K562 (cell line): ENCODE measurements around the gene NUDT15. TPM values are rescaled to one million over a fixed set of nuclear protein-coding genes. Genes with fewer than 3 reads are reported as not detected.

Source experiments
- DMBX1 ChIP-seq: fragments of 250-450 bp; sonication (Bioruptor Pico); IDR thresholded peaks from 2 replicates; pipeline ENCODE4 v1.8.0; 2022; ENCODE audit warnings: inconsistent platforms, mild to moderate bottlenecking, moderate library complexity, borderline replicate concordance
- HEY1 ChIP-seq: fragments of 250-450 bp; sonication (Bioruptor Pico); IDR thresholded peaks from 2 replicates; pipeline ENCODE4 v1.5.0; 2020; ENCODE audit warnings: mild to moderate bottlenecking, moderate library complexity, borderline replicate concordance
- ILK ChIP-seq: fragments of 450-650 bp; IDR thresholded peaks from 2 replicates; pipeline ENCODE4 v1.6.1; 2016; ENCODE audit warnings: missing genetic modification characterization, low read depth, mild to moderate bottlenecking, missing compliant biosample characterization, moderate library complexity, borderline replicate concordance
- NEUROD1 ChIP-seq: fragments of 150-350 bp; IDR thresholded peaks from 2 replicates; pipeline ENCODE4 v1.6.1; 2014; ENCODE audit warnings: borderline replicate concordance, low read length, low read depth; ENCODE audit not compliant: partially characterized antibody
- NFIX ChIP-seq: fragments of 250-450 bp; sonication (Bioruptor Pico); IDR thresholded peaks from 2 replicates; pipeline ENCODE4 v1.4.0; 2020; ENCODE audit warnings: low read depth, mild to moderate bottlenecking, moderate library complexity
- OTX1 ChIP-seq: fragments of 450-650 bp; formaldehyde crosslinking; IDR thresholded peaks from 2 replicates; pipeline ENCODE4 v1.4.0; 2022; ENCODE audit warnings: mild to moderate bottlenecking
- PHTF2 ChIP-seq: fragments of 250-450 bp; sonication (Bioruptor Pico); IDR thresholded peaks from 2 replicates; pipeline ENCODE4 v1.5.0; 2021; ENCODE audit warnings: mild to moderate bottlenecking
- RCOR1 ChIP-seq, 2 experiments: IDR thresholded peaks; 2 replicates each; pipeline ENCODE4 v1.6.1; 2012; ENCODE audit warnings: low read depth in 2 of 2, low read length in 2 of 2, borderline replicate concordance in 1 of 2, improper control_type of control experiment in 1 of 2
- SOX6 ChIP-seq: fragments of 450-650 bp; IDR thresholded peaks from 2 replicates; pipeline ENCODE4 v1.6.1; 2014; ENCODE audit warnings: mild to moderate bottlenecking
- YY1 ChIP-seq, 3 experiments: IDR thresholded peaks; 2 replicates each; pipeline ENCODE4 v1.6.1; 2011; ENCODE audit warnings: low read length in 2 of 3, mild to moderate bottlenecking in 2 of 3, moderate library complexity in 2 of 3, borderline replicate concordance in 1 of 3, control low read depth in 1 of 3, low read depth in 1 of 3; ENCODE audit not compliant: insufficient read depth in 3 of 3, insufficient replicate concordance in 2 of 3, control insufficient read depth in 1 of 3, insufficient read length in 1 of 3; ENCODE audit errors: extremely low read depth in 1 of 3
- ZBTB8A ChIP-seq: fragments of 450-650 bp; IDR thresholded peaks from 2 replicates; pipeline ENCODE4 v1.6.1; 2018; ENCODE audit warnings: mild to moderate bottlenecking, moderate library complexity; ENCODE audit not compliant: partially characterized antibody
- ZC3H11A ChIP-seq: IDR thresholded peaks from 2 replicates; pipeline ENCODE4 v1.6.1; 2012; ENCODE audit warnings: low read depth, low read length, improper control_type of control experiment
- ZNF586 ChIP-seq: fragments of 450-650 bp; formaldehyde crosslinking; conservative IDR thresholded peaks from 2 replicates; pipeline ENCODE4 v1.4.0; 2020; ENCODE audit warnings: mild to moderate bottlenecking, moderate library complexity
- polyA plus RNA-seq, 8 experiments: library from polyadenylated mRNA; depleted of rRNA in 4 of 8; stranded (reverse) in 5 of 8; unstranded in 3 of 8; fragments of >200 nt; fragmentation: Nextera tagmentation in 2 of 8; fragmentation: Illumina TruSeq in 1 of 8; extraction: Ambion mirVana in 2 of 8; extraction: Trizol in 1 of 8; gene quantifications; 2 replicates each; pipeline versions ENCODE4 v1.2.1 to v1.2.3, GENCODE V29; 2011 to 2014; ENCODE audit warnings: inconsistent platforms in 1 of 8, missing spikeins in 1 of 8
- total RNA-seq, 7 experiments: library from RNA; depleted of rRNA in 6 of 7; stranded (reverse); fragments of >200 nt in 6 of 7; fragmentation: Illumina TruSeq in 2 of 7; extraction: Trizol in 2 of 7; gene quantifications; 2 replicates each; pipeline versions ENCODE4 v1.2.1 to v1.2.3, GENCODE V29; 2011 to 2021; ENCODE audit warnings: low replicate concordance in 1 of 7
- TF ChIP-seq, protein P1 (sequence below): fragments of 450-650 bp; IDR thresholded peaks from 2 replicates; pipeline ENCODE4 v1.6.1; 2017; ENCODE audit warnings: antibody characterized with exemption
- TF ChIP-seq, protein P2 (sequence below): sonication (generic); formaldehyde crosslinking; IDR thresholded peaks from 2 replicates; pipeline ENCODE4 v1.8.0; 2022; ENCODE audit warnings: mild to moderate bottlenecking, missing genetic modification reagents
- TF ChIP-seq, protein P3 (sequence below), 2 experiments: fragments of 450-650 bp; IDR thresholded peaks; 2 replicates each; pipeline ENCODE4 v1.6.1; 2016
- TF ChIP-seq, protein P4 (sequence below): sonication (generic); formaldehyde crosslinking; IDR thresholded peaks from 2 replicates; pipeline ENCODE4 v1.9.0; 2022; ENCODE audit warnings: mild to moderate bottlenecking, missing genetic modification reagents

The NUDT15 gene
- total and polyA plus RNA-seq, 9 of the 15 experiments (the other 6 are each of a cell fraction or from before 2014, with no cell fraction given) = 14.2 to 26.9 (median 21.6) TPM

DNA sequence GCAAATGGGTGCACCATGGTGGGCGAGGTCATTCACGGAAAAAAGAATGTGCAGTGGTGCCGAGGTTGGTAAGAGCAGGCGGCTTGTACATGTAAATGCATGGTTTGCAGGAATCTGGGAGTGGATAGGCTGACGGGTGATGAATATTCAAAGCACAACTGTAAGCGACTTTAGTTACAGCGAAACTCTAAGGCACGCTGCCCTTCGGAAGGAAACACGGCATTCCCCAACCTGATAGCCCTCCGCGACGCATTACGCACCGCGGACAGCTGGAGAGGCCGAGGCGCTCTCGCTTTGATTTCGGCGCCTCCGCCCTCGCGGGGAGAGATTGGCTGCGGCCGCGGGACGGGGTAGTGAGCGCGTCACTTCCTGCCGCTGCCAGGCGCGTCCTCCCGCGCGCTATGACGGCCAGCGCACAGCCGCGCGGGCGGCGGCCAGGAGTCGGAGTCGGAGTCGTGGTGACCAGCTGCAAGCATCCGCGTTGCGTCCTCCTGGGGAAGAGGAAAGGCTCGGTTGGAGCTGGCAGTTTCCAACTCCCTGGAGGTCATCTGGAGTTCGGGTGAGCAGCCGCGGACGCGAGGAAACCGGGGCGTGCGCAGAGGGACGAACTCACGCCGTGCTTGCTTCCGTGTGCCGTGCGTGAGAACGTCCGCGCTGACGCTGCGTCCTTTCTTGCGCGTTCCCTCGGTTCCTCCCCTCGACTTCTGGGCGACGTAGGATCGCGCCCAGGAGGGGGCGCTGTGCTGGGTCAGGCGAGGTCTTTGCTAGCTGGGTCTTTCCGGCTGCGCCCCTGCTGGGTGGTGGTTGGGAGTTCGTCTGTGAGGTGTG, at the start of gene NUDT15 (continued):
- TF ChIP-seq ZC3H11A (no peak), NFIX (no peak), ILK (tag) (no peak), RCOR1 (IDR thresholded peaks at IDR 0.05; ENCODE audit: borderline replicate concordance in 1 of 2, low read depth in 2 of 2, low read length in 2 of 2) (peak; percentile 46 to 79; a peak in 3 of 4 replicates), PHTF2 (CRISPR knock-in tag) (no peak), DMBX1 (CRISPR knock-in tag) (no peak), NEUROD1 (peak; percentile 59), SOX6 (no peak), ZBTB8A (no peak), YY1 (IDR thresholded peaks at IDR 0.05; ENCODE audit: borderline replicate concordance in 1 of 3, control insufficient read depth in 1 of 3, extremely low read depth in 1 of 3, insufficient read depth in 3 of 3, insufficient read length in 1 of 3, insufficient replicate concordance in 2 of 3, low read depth in 1 of 3, low read length in 2 of 3) (peak in 2 of 3 experiments; percentile 43 to 73), ZNF586 (CRISPR knock-in tag) (no peak), OTX1 (CRISPR knock-in tag) (no peak), HEY1 (CRISPR knock-in tag) (no peak)
- TF ChIP-seq, protein P1, sequence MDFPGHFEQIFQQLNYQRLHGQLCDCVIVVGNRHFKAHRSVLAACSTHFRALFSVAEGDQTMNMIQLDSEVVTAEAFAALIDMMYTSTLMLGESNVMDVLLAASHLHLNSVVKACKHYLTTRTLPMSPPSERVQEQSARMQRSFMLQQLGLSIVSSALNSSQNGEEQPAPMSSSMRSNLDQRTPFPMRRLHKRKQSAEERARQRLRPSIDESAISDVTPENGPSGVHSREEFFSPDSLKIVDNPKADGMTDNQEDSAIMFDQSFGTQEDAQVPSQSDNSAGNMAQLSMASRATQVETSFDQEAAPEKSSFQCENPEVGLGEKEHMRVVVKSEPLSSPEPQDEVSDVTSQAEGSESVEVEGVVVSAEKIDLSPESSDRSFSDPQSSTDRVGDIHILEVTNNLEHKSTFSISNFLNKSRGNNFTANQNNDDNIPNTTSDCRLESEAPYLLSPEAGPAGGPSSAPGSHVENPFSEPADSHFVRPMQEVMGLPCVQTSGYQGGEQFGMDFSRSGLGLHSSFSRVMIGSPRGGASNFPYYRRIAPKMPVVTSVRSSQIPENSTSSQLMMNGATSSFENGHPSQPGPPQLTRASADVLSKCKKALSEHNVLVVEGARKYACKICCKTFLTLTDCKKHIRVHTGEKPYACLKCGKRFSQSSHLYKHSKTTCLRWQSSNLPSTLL = no peak
- TF ChIP-seq, protein P2, sequence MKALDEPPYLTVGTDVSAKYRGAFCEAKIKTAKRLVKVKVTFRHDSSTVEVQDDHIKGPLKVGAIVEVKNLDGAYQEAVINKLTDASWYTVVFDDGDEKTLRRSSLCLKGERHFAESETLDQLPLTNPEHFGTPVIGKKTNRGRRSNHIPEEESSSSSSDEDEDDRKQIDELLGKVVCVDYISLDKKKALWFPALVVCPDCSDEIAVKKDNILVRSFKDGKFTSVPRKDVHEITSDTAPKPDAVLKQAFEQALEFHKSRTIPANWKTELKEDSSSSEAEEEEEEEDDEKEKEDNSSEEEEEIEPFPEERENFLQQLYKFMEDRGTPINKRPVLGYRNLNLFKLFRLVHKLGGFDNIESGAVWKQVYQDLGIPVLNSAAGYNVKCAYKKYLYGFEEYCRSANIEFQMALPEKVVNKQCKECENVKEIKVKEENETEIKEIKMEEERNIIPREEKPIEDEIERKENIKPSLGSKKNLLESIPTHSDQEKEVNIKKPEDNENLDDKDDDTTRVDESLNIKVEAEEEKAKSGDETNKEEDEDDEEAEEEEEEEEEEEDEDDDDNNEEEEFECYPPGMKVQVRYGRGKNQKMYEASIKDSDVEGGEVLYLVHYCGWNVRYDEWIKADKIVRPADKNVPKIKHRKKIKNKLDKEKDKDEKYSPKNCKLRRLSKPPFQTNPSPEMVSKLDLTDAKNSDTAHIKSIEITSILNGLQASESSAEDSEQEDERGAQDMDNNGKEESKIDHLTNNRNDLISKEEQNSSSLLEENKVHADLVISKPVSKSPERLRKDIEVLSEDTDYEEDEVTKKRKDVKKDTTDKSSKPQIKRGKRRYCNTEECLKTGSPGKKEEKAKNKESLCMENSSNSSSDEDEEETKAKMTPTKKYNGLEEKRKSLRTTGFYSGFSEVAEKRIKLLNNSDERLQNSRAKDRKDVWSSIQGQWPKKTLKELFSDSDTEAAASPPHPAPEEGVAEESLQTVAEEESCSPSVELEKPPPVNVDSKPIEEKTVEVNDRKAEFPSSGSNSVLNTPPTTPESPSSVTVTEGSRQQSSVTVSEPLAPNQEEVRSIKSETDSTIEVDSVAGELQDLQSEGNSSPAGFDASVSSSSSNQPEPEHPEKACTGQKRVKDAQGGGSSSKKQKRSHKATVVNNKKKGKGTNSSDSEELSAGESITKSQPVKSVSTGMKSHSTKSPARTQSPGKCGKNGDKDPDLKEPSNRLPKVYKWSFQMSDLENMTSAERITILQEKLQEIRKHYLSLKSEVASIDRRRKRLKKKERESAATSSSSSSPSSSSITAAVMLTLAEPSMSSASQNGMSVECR (CRISPR knock-in tag) = peak; percentile 67; the same call in 1 of the 2 replicates
- TF ChIP-seq, protein P3, sequence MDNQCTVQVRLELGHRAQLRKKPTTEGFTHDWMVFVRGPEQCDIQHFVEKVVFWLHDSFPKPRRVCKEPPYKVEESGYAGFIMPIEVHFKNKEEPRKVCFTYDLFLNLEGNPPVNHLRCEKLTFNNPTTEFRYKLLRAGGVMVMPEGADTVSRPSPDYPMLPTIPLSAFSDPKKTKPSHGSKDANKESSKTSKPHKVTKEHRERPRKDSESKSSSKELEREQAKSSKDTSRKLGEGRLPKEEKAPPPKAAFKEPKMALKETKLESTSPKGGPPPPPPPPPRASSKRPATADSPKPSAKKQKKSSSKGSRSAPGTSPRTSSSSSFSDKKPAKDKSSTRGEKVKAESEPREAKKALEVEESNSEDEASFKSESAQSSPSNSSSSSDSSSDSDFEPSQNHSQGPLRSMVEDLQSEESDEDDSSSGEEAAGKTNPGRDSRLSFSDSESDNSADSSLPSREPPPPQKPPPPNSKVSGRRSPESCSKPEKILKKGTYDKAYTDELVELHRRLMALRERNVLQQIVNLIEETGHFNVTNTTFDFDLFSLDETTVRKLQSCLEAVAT (IDR thresholded peaks at IDR 0.05) = 0 out of 4 replicates have a peak, but pooled peaks of 1 of the 2 experiments have one; percentile 62
- TF ChIP-seq, protein P4, sequence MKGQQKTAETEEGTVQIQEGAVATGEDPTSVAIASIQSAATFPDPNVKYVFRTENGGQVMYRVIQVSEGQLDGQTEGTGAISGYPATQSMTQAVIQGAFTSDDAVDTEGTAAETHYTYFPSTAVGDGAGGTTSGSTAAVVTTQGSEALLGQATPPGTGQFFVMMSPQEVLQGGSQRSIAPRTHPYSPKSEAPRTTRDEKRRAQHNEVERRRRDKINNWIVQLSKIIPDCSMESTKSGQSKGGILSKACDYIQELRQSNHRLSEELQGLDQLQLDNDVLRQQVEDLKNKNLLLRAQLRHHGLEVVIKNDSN (CRISPR knock-in tag) = no peak
